GM21717 (cell line): ENCODE data around the gene SNAPC1.

Experiments
- ATAC-seq: cut with Tn5 transposase; IDR thresholded peaks from one replicate; pipeline ENCODE4 v1.9.1; 2021; ENCODE audit warnings: mild to moderate bottlenecking, moderate library complexity; ENCODE audit not compliant: unreplicated experiment

The SNAPC1 gene

GRCh38 chr14:61805451-61805850 is 43.2 kb downstream of the SNAPC1 start:
- no peak for ATAC-seq

GRCh38 chr14:61811882-61812346 is 49.7 kb downstream of the SNAPC1 start:
- ATAC-seq: no peak

- no peak for ATAC-seq
Measured at GRCh38 chr14:61812347-61813095, 50.3 kb downstream of the SNAPC1 start, which contains the start of gene SYT16. SYT16 (plus strand) TSS chr14:61812703.

- no peak for ATAC-seq
Measured at GRCh38 chr14:61813096-61813606, 50.9 kb downstream of the SNAPC1 start.

GRCh38 chr14:61822458-61822857 is 60.2 kb downstream of the SNAPC1 start:
- ATAC-seq: no peak

GRCh38 chr14:61832783-61833182 is 70.6 kb downstream of the SNAPC1 start:
- no peak for ATAC-seq

GRCh38 chr14:61836184-61836583 is 74.0 kb downstream of the SNAPC1 start:
- ATAC-seq: no peak

- no peak for ATAC-seq
Measured at GRCh38 chr14:61836807-61837206, 74.6 kb downstream of the SNAPC1 start.

- ATAC-seq: peak; percentile 88
Measured at GRCh38 chr14:61837336-61838229, 75.4 kb downstream of the SNAPC1 start.

- no peak for ATAC-seq
Measured at GRCh38 chr14:61838661-61839245, 76.5 kb downstream of the SNAPC1 start.

- ATAC-seq: no peak
Measured at GRCh38 chr14:61839507-61839906, 77.3 kb downstream of the SNAPC1 start.

- ATAC-seq: no peak
Measured at GRCh38 chr14:61841145-61841544, 78.9 kb downstream of the SNAPC1 start.
